ENCODE results near the gene CFAP61.
"Not testable (repeated sequence)": the region's sequence is repeated elsewhere in the genome, so short reads cannot be mapped to it uniquely, and the experiment has no call there.

The CFAP61 gene

DNA sequence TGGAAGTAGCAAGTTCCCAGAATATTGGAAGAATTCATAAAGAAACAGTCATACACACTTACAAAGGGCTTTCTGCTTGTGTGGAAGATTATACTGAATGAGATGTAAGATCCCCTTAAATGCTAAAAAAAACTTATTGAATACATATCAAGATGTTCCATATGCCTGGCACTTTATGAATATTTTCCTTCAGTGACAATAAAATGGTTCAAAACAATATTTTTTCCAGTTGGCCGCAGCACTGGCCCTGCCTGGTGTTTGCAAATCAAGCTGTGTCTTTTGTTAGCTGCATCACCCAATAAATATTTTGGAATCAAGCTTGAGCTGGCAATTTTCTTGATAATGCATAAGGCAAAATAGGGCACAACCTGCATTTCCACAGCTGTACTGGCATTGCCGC, 51.2 kb downstream of the CFAP61 start:
- TF ChIP-seq, protein P1, sequence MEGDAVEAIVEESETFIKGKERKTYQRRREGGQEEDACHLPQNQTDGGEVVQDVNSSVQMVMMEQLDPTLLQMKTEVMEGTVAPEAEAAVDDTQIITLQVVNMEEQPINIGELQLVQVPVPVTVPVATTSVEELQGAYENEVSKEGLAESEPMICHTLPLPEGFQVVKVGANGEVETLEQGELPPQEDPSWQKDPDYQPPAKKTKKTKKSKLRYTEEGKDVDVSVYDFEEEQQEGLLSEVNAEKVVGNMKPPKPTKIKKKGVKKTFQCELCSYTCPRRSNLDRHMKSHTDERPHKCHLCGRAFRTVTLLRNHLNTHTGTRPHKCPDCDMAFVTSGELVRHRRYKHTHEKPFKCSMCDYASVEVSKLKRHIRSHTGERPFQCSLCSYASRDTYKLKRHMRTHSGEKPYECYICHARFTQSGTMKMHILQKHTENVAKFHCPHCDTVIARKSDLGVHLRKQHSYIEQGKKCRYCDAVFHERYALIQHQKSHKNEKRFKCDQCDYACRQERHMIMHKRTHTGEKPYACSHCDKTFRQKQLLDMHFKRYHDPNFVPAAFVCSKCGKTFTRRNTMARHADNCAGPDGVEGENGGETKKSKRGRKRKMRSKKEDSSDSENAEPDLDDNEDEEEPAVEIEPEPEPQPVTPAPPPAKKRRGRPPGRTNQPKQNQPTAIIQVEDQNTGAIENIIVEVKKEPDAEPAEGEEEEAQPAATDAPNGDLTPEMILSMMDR (IDR thresholded peaks at IDR 0.05; ENCODE audit: low read depth, low read length), result no peak
- DNase-seq (ENCODE audit: extremely low read depth, low read depth), result no peak

DNA sequence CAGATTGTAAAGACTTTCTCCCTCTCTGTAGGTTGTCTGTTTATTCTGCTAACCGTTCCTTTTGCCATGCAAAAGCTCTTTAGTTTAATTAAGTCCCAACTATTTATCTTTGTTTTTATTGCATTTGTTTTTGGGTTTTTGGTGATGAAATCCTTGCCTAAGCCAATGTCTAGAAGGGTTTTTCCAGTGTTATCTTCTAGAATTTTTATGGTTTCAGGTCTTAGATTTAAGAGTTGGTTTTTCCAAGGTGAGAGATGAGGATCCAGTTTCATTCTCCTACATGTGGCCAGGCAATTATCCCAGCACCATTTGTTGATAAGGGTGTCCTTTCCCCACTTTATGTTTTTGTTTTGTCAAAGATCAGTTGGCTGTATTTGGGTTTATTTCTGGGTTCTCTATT, 70.9 kb downstream of the CFAP61 start:
- not testable (repeated sequence) for DNase-seq (ENCODE audit: extremely low read depth, low read depth)

GRCh38 chr20:20130399-20130798, 78.1 kb downstream of the CFAP61 start:
- no peak for DNase-seq (ENCODE audit: extremely low read depth, low read depth)

GRCh38 chr20:20134941-20135575, 82.7 kb downstream of the CFAP61 start:
- no peak for DNase-seq (ENCODE audit: extremely low read depth, low read depth)
- TF ChIP-seq, protein P1 (IDR thresholded peaks at IDR 0.05; ENCODE audit: low read depth, low read length), result no peak

More at GRCh38 chr20:20130399-20130798, 78.1 kb downstream of the CFAP61 start:
- TF ChIP-seq, protein P1 (IDR thresholded peaks at IDR 0.05; ENCODE audit: low read depth, low read length), result no peak; the same call in 1 of the 2 replicates

DNA sequence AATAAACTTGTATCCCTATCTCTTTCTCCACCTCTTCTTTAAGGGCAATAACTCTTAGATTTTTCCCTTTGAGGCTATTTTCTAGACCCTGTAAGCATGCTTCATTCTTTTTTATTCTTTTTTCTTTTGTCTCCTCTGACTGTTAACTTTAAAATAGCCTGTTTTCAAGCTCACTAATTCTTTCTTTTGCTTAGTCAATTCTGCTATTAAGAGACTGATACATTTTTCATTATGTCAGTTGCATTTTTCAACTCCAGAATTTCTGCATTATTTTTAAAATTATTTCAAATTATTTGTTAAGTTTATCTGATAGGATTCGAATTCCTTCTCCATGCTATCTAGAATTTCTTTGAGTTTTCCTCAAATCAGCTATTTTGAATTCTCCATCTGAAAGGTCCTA, 84.0 kb downstream of the CFAP61 start:
- no peak for DNase-seq (ENCODE audit: extremely low read depth, low read depth)
- TF ChIP-seq, protein P1 (IDR thresholded peaks at IDR 0.05; ENCODE audit: low read depth, low read length), result no peak

DNA sequence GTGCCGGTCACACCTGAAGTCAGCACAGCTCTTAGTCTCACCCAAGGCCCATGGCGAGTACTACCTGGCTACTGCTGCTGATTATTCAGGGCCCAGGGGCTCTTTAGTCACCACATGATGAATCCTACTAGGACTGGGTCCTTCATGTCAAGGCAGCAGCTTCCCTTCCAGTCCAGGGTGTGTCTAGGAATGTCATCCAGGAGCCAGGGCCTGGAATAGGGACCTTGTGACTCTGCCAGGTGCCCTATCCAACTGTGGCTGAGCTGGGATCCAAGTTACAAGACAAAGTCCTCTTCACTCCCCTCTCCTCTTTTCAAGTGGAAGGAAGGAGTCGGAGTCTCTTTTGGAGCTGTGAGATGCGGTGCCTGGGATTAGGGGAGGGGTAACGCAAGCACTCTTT, 85.5 kb downstream of the CFAP61 start:
- DNase-seq (ENCODE audit: extremely low read depth, low read depth), result no peak
- TF ChIP-seq, protein P1 (IDR thresholded peaks at IDR 0.05; ENCODE audit: low read depth, low read length), result no peak

DNA sequence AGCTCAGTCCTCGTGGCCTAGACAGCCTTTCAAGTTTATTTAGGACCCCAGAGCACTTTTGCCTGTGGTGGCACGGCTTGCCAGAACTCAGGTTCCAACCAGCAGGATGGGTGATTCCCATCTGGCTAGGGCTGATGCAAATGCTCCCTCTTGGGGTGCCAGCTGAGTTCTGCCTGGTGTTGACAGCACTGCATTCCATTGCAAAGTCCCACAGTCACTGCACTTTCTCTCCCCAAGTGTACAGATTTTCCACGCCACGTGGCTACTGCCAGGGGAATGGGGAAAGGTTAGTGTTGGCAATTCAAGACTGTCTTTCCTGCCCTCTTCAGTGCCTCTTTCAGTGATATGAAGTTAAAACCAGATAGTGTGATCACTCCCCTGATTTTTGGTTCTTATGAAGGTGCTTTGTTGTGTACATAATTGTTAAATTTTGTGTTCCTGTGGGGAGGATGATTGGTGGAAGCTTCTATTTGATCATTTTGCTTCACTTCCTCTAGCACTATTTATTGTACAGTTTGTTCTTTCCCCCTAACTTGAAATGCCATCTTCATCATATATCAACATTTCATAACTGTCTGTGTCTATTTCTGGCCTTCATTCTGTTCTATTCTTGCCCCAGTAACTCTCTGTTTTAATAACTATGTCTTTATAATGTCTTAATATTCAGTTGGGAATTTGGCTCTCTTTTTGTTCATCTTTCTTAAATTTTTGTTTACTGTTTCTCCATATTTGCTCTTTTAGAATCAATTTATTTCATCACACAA, 86.2 kb downstream of the CFAP61 start:
- TF ChIP-seq, protein P1 (IDR thresholded peaks at IDR 0.05; ENCODE audit: low read depth, low read length), result no peak
- DNase-seq (ENCODE audit: extremely low read depth, low read depth), result no peak
